T-helper 2 cell treated with Interferon-gamma antibody and Interleukin-4, amounts not matched to agents 5 μg/mL and 100 μg/mL, for 36 hours (primary cell): Measurements from ENCODE around the gene PCID2.

Source experiments
- DNase-seq: peaks from one replicate; pipeline ENCODE4 v3.0.0; 2021; ENCODE audit warnings: low spot score
- H3K27ac Mint-ChIP-seq: one replicate; pipeline ENCODE4 v1.8.0; 2021; ENCODE audit warnings: mild to moderate bottlenecking, mixed read lengths
- H3K27me3 Mint-ChIP-seq: one replicate; pipeline ENCODE4 v1.8.0; 2021; ENCODE audit warnings: low read depth, mixed read lengths
- H3K36me3 Mint-ChIP-seq: one replicate; pipeline ENCODE4 v1.8.0; 2021; ENCODE audit warnings: low read depth, mixed read lengths
- H3K4me1 Mint-ChIP-seq: one replicate; pipeline ENCODE4 v1.8.0; 2021; ENCODE audit warnings: low read depth, mixed read lengths
- H3K4me3 Mint-ChIP-seq: one replicate; pipeline ENCODE4 v1.8.0; 2022; ENCODE audit warnings: mild to moderate bottlenecking, moderate library complexity, mixed read lengths
- H3K9me3 Mint-ChIP-seq: one replicate; pipeline ENCODE4 v1.8.0; 2021; ENCODE audit warnings: mixed read lengths

The PCID2 gene

DNA sequence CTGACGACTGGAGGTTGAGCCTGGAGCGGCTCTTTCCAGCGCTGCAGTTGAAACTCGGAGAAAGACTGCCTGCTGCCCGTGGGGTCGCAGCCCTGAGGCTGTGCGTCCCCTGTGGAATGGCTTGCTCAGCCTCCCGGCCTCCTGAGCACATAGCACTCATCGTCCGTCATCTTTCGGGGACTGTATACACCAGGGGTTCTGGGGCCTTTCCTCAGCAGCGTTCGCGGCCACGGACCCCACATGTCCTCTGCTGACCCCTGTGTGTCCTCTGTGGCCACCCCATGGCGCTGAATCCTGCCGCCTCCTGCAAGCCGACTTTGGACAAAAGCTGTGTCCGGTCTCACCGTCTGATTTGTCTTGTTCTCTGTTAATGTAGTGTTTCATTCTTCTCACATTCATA, 21.3 kb upstream of the PCID2 start:
- no peak for DNase-seq
- no peaks in the 10 kb centered on the region for H3K27me3 Mint-ChIP-seq
- H3K27ac Mint-ChIP-seq = no peak overlapping the region
- peaks cover 53% of the 10 kb centered on the region for H3K36me3 Mint-ChIP-seq
- no peak overlapping the region for H3K4me3 Mint-ChIP-seq
- no peaks in the 10 kb centered on the region for H3K4me1 Mint-ChIP-seq
- no peaks in the 10 kb centered on the region for H3K9me3 Mint-ChIP-seq

DNA sequence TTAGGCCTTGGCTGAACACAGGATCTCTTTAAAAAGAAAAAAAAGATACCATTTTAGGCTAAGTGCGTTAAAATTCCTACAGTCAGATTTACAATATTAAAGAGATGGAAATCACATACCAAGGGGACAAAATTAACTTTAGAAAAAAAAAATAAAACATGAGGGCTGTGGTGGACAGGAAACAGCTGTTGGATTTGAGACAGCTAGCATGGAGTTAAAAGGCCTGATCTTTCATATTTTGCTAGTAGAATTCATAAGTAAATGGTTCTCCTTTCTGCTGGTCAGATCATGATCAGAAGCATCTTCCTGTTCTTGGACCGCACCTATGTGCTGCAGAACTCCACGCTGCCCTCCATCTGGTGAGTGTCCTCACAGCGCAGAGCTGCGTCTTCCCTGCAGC, 20.7 kb upstream of the PCID2 start:
- Mint-ChIP-seq H3K27me3 (no peaks in the 10 kb centered on the region), H3K27ac (no peak overlapping the region), H3K9me3 (no peaks in the 10 kb centered on the region), H3K4me1 (peaks cover 2% of the 10 kb centered on the region), H3K36me3 (peaks cover 59% of the 10 kb centered on the region), H3K4me3 (no peak overlapping the region)
- no peak for DNase-seq

DNA sequence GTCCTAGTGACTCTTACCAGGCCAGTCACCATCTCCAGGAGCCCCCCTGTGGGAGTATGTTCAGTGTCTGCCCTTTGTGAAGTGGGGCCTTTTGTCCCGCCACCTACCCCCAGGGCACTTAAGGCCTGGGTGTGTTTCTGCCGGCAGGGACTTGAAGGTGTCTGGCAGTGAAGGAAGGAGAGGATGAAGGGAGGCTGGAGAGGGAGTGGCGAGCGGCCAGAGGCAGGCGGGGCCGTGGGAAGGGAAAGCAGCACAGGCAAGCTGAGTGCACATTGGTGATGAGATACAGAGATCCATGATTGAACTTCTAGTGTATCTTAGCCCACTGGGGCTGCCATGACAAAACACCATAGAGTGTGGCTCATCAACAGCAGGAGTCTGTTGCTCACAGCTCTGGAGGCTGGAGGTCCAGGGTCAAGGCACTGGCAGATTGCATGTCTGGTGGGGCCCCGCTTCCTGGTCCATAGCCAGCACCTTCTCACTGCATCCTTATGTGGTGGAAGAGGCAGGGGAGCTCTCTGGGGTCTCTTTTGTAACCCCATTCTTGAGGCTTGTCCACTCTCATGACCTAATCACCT, 18.5 kb upstream of the PCID2 start:
- H3K36me3 Mint-ChIP-seq = peaks cover 63% of the 10 kb centered on the region
- no peak overlapping the region for H3K27ac Mint-ChIP-seq

DNA sequence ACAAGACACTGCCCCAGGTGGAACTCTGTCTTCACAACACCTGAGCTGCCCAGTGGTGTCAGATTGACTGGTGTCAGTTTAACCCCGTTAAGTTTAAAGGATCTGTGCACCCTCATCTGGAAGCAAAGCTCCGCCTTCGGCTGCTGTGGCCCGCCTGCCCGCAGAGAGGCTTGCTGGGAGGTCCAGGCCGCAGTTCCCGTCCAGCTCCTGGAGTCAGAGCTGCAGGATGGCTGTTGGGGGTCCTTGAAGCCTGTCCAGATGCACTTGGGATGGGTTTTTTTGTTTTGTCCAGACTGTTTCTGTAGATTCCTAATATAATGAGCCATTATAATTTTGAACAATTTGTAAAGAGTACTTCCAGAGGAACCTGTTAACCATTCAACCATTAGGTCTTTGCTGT, 17.0 kb upstream of the PCID2 start:
- Mint-ChIP-seq H3K27me3 (no peaks in the 10 kb centered on the region), H3K36me3 (peaks cover 64% of the 10 kb centered on the region), H3K4me3 (no peak overlapping the region), H3K4me1 (peaks cover 2% of the 10 kb centered on the region), H3K9me3 (no peaks in the 10 kb centered on the region), H3K27ac (no peak overlapping the region)
- no peak for DNase-seq

More for the DNA sequence above, 18.5 kb upstream of the PCID2 start:
- Mint-ChIP-seq H3K4me1 (peaks cover 2% of the 10 kb centered on the region), H3K9me3 (no peaks in the 10 kb centered on the region), H3K27me3 (no peaks in the 10 kb centered on the region), H3K4me3 (no peak overlapping the region)
- DNase-seq = no peak

DNA sequence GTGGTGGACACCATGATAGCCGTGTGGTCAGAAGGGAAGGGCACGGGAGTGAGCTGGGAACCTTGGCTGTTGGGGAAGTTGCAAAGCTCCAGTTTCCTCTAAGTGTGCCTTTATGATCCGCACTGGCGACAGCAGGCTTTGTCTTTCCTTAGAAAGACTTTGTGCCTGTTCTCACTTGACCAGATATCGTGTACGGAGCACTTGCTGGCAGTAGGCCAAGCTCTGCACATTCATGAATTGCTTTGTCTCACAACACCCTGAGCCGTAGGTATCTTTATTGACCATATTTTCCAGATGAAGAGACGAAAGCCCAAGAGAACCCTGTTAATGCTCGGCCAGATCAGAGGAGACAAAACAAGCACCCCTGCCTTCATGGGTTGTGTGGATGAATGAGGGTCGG, 16.0 kb upstream of the PCID2 start:
- H3K27ac Mint-ChIP-seq = no peak overlapping the region
- H3K27me3 Mint-ChIP-seq = no peaks in the 10 kb centered on the region
- no peaks in the 10 kb centered on the region for H3K9me3 Mint-ChIP-seq
- peaks cover 66% of the 10 kb centered on the region for H3K36me3 Mint-ChIP-seq
- peaks cover 4% of the 10 kb centered on the region for H3K4me1 Mint-ChIP-seq
- DNase-seq = no peak
- H3K4me3 Mint-ChIP-seq = no peak overlapping the region

DNA sequence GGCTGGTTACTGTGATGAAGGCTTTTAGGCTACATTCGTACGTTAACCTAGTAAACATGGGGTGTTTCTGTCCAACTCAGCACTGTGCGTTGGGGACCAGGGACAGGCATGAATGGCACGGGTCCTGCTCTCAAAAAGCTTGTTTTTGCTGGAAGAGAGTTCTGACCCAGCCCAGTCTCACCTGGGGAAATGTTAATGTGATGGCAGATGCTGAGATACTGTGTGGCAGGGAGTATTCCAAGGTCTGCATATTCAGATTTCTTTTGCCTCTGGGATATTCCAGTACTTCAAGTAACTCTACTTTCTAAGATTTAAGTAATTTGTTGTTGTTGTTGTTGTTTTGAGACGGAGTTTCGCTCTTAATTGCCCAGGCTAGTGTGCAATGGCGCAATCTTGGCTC, 14.6 kb upstream of the PCID2 start:
- Mint-ChIP-seq H3K4me1 (peaks cover 4% of the 10 kb centered on the region), H3K4me3 (no peak overlapping the region), H3K27me3 (no peaks in the 10 kb centered on the region), H3K36me3 (peaks cover 58% of the 10 kb centered on the region), H3K27ac (no peak overlapping the region), H3K9me3 (no peaks in the 10 kb centered on the region)
- no peak for DNase-seq

DNA sequence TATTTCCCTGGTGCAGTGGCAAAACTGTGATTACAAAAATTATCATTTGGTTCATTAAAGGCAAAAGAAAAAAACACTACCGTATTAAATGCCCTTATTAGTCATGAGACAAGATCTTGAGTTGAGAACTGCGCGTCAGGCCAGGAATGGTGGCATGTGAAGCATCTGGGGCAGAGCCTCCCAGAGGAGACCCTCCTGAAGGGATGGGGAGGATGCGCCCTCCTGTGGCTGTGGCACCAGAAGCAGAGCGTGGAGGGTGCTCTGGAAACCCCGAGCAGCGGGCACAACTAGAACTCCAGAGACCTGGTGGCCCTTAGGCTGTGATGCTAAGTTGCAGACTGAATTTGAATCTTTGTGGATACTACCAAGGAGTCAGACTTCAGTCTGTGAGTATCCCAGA, 12.4 kb upstream of the PCID2 start:
- Mint-ChIP-seq H3K27me3 (no peaks in the 10 kb centered on the region), H3K27ac (no peak overlapping the region), H3K36me3 (peaks cover 45% of the 10 kb centered on the region), H3K4me3 (no peak overlapping the region), H3K4me1 (peaks cover 4% of the 10 kb centered on the region), H3K9me3 (no peaks in the 10 kb centered on the region)
- no peak for DNase-seq

DNA sequence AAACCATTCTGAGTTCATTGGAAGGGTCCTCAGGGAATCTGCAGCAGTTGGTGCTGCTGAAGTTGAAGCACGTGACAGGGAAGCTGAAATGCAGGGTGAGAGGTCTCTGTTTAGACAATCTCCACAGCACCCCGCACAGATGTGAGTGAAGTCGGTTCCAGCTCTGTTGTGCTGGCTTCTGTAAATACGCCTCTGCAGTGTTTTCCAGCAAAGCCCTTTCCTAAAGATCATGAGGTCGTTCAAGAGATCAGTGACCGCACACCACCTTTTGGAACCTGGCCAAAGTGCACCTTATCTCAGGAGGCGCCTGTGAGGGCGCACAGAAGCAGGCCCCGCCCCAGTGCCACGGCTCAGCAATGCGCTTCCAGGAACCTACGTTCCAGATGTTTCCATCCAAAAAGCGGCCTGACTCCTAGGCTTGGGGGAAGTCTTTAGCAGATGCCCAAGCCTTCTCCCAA, 11.7 kb upstream of the PCID2 start:
- no peaks in the 10 kb centered on the region for H3K27me3 Mint-ChIP-seq

DNA sequence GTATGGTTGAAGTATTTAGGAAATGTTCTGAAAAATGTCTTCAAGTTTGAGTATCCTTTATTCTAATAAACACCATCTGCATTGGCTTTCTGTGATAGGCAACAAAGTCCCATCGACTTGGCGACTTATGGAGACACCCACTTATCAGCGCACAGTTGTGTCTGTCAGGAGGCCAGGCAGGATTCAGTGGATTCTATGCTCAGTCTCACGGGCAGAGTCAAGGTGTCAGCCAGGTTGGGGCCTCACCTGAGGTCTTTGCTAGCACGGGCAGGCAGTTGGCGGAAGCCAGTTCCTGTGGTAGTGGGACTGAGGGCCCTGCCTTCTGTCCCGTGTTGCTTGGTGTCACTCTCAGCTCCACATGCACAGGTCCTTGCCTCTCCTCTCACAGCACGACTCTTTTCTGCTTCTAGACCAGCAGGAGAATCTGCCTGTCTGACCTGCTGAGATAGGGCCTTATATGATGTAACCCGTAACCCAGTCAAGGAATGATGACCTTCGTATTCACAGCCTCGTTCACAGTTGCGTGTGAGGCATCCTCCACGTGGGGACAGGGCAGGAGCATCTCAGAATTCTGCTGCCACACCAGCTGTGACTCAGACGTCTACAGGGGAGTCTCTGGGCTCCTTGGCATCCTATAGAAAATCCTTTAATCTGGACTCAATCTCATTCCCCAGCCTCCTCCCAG, 10.9 kb upstream of the PCID2 start:
- no peak overlapping the region for H3K4me3 Mint-ChIP-seq
- H3K27ac Mint-ChIP-seq = peak overlapping the region; percentile 21
- H3K9me3 Mint-ChIP-seq = no peaks in the 10 kb centered on the region
- no peak for DNase-seq
- no peaks in the 10 kb centered on the region for H3K27me3 Mint-ChIP-seq
- H3K36me3 Mint-ChIP-seq = peaks cover 38% of the 10 kb centered on the region
- peaks cover 2% of the 10 kb centered on the region for H3K4me1 Mint-ChIP-seq

More for the DNA sequence above, 11.7 kb upstream of the PCID2 start:
- no peak for DNase-seq
- peak overlapping the region; percentile 21 for H3K27ac Mint-ChIP-seq
- peaks cover 4% of the 10 kb centered on the region for H3K4me1 Mint-ChIP-seq
- peaks cover 45% of the 10 kb centered on the region for H3K36me3 Mint-ChIP-seq
- H3K4me3 Mint-ChIP-seq = no peak overlapping the region
- no peaks in the 10 kb centered on the region for H3K9me3 Mint-ChIP-seq

DNA sequence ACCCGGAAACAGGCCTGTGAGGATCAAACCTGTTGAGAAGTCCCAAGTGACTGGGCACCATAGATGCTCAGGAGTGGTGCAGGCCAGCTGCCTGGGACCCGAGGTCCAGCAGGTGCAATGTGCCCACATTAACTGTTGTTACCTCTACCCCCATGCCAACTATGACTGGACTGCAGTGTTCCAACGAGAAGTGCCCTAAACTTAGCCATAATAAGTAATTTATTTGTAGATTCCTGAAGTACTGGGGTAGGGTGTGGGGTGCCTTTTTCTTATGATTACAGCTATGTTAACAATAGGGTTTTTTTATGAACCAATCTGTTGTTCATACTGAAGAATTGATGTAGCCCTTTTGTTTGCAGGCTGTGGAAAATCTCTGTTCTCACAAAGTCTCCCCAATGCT, 10.1 kb upstream of the PCID2 start:
- Mint-ChIP-seq H3K27me3 (no peaks in the 10 kb centered on the region), H3K36me3 (peaks cover 34% of the 10 kb centered on the region), H3K9me3 (no peaks in the 10 kb centered on the region), H3K4me1 (peaks cover 9% of the 10 kb centered on the region), H3K4me3 (no peak overlapping the region), H3K27ac (no peak overlapping the region)
- DNase-seq = no peak

DNA sequence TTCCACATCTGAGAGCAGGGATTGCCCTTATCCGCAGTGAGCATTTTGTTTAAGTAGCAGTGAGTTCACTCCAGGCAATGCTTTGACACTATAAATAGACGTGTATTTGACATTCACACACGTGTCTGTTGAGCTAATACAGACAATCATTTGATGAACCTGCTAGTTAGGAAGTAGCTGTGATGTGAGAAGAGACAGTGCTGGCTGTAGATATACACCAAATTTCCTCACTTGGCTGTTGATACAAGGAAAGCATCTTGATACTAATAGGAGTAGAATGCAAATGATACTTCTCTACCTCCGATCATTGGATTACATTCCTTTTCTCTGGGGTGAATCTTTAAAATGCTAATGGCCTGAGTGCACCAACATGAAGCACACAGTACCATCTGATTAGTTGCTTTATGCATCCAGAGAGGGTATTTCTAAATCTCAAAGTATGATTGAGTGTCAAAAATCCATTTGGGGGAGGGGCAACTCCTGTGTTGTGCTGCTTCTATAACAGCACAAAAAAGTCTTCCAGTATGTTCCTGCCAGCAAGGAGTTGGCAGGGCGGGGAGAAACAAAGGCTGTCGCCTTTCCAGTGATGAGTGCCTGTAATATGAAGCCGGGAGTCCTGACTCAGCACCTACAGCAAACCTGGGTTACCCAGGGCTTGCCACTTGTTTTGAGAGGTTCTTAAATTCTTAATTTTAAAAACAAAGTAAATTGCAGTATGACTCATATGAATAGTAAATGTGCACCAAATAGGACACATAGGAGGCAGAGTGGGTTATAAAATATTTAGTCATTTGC, 8.0 kb upstream of the PCID2 start:
- H3K4me3 Mint-ChIP-seq = no peak overlapping the region
- no peak for DNase-seq
- H3K9me3 Mint-ChIP-seq = no peaks in the 10 kb centered on the region
- H3K27ac Mint-ChIP-seq = no peak overlapping the region
- no peaks in the 10 kb centered on the region for H3K27me3 Mint-ChIP-seq
- H3K4me1 Mint-ChIP-seq = peaks cover 20% of the 10 kb centered on the region
- H3K36me3 Mint-ChIP-seq = peaks cover 30% of the 10 kb centered on the region

DNA sequence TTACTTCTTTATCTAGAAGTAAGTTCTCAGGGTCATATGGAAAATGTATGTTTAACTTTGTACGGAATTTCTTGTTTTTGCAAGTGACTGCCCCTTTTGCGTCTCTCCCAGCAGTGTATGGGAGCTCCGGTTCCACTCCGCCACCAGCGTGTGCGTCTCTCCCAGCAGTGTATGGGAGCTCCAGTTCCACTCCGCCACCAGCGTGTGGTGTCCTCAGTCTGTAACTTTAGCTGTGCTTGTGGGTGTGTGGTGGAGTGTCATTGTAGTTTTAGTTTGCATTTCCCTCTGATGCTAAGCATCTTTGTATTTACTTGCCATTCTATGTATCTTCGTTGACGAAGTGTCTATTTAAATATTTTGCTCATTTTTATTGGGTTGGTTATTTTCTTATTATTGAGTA, 3.3 kb upstream of the PCID2 start:
- DNase-seq = no peak
- Mint-ChIP-seq H3K9me3 (no peaks in the 10 kb centered on the region), H3K27ac (peak overlapping the region; percentile 73), H3K4me1 (peaks cover 31% of the 10 kb centered on the region), H3K4me3 (peak overlapping the region; percentile 83), H3K27me3 (no peaks in the 10 kb centered on the region), H3K36me3 (peaks cover 32% of the 10 kb centered on the region)

DNA sequence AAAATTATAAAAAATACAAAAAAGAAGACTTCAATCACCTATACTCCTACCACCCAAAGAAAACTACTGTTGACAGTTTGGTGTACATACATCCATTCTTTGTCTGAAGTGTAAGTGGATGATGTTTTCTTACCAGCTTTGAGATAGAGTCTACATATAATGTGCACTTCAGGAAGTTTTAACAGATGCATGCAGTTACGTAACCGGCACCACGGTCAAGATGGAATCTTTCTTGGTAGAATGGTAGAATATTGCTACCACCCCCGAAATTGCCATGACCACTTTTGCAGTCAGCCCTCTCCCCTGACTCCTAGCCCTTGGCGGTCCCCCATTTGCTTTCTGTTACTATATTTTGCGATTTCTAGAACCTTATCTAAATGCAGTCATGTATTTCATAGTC, 2.4 kb upstream of the PCID2 start:
- peak overlapping the region; percentile 83 for H3K4me3 Mint-ChIP-seq

DNA sequence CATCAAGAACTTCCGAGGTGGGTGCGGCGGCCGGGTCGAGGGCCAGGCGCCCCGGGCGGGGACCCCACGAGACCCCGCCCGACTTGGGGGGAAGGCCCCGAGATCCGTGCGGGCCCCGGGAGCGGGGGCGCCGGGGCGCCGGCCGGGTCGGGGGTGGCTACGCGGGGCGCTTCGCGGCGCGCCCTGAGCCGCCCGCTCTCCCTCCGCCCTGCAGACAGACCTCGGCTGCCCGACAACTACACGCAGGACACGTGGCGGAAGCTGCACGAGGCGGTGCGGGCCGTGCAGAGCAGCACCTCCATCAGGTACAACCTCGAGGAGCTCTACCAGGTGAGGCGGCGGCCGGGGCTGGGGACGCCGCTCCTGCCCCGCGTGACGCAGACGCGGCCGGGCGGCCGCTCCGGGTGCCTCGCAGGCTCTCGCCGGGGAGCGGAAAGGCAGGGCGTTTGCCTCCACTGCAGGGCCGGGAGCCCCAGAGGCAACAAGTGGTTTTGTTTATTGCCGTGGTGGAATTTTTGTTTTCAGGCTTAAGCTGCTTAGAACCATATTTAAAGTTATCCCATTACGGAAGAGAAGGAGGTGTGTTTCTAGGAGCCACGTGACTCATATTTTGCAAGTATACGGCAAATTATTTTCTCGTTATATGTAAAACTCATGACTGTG, 1.4 kb upstream of the PCID2 start:
- Mint-ChIP-seq H3K4me3 (peak overlapping the region; percentile 83), H3K4me1 (peaks cover 48% of the 10 kb centered on the region), H3K27ac (peak overlapping the region; percentile 87), H3K27me3 (no peaks in the 10 kb centered on the region), H3K36me3 (peaks cover 44% of the 10 kb centered on the region), H3K9me3 (no peaks in the 10 kb centered on the region)
- DNase-seq = peak; percentile 65

More for the DNA sequence above, 2.4 kb upstream of the PCID2 start:
- Mint-ChIP-seq H3K4me1 (peaks cover 40% of the 10 kb centered on the region), H3K27ac (peak overlapping the region; percentile 69), H3K36me3 (peaks cover 36% of the 10 kb centered on the region), H3K9me3 (no peaks in the 10 kb centered on the region), H3K27me3 (no peaks in the 10 kb centered on the region)
- no peak for DNase-seq
